Liver (tissue), 3 donors: ENCODE data around the gene CDCP2.

Experiments
- ATF3 ChIP-seq: IDR thresholded peaks from 2 replicates; pipeline ENCODE4 v1.6.1; 2016; ENCODE audit warnings: antibody characterized with exemption
- CTCF ChIP-seq: fragments of 150-350 bp; IDR thresholded peaks from 2 replicates; pipeline ENCODE4 v1.5.1; 2017; ENCODE audit warnings: improper control_type of control experiment, low read depth, low read length; ENCODE audit not compliant: missing input control
- FOXA1 ChIP-seq: IDR thresholded peaks from 2 replicates; pipeline ENCODE4 v1.6.1; 2016; ENCODE audit warnings: antibody characterized with exemption
- GABPA ChIP-seq, 2 donors: IDR thresholded peaks in 1 of 2; conservative IDR thresholded peaks in 1 of 2; 2 replicates each; pipeline ENCODE4 v1.6.1; 2016; ENCODE audit warnings: antibody characterized with exemption in 2 of 2, mild to moderate bottlenecking in 1 of 2, moderate library complexity in 1 of 2
- JUND ChIP-seq, 2 donors: IDR thresholded peaks; 2 replicates each; pipeline ENCODE4 v1.6.1; 2016; ENCODE audit warnings: antibody characterized with exemption in 2 of 2
- MAX ChIP-seq: IDR thresholded peaks from 2 replicates; pipeline ENCODE4 v1.6.1; 2016; ENCODE audit warnings: antibody characterized with exemption
- RAD21 ChIP-seq, 2 donors: IDR thresholded peaks; 2 replicates each; pipeline ENCODE4 v1.6.1; 2016; ENCODE audit warnings: antibody characterized with exemption in 2 of 2, mild to moderate bottlenecking in 2 of 2
- RXRA ChIP-seq, 2 donors: IDR thresholded peaks; 2 replicates each; pipeline ENCODE4 v1.6.1; 2017 to 2018; ENCODE audit warnings: antibody characterized with exemption in 2 of 2, mild to moderate bottlenecking in 1 of 2
- SP1 ChIP-seq: IDR thresholded peaks from 2 replicates; pipeline ENCODE4 v1.6.1; 2018; ENCODE audit warnings: antibody characterized with exemption, mild to moderate bottlenecking
- TAF1 ChIP-seq: conservative IDR thresholded peaks from 2 replicates; pipeline ENCODE4 v1.6.1; 2016; ENCODE audit warnings: antibody characterized with exemption, mild to moderate bottlenecking
- YY1 ChIP-seq: IDR thresholded peaks from 2 replicates; pipeline ENCODE4 v1.6.1; 2016; ENCODE audit warnings: antibody characterized with exemption, mild to moderate bottlenecking
- donor health status: healthy.
- donor health status: healthy.

GRCh38 chr1:54188291-54188690 lies 35.5 kb upstream of the CDCP2 start:
- TF ChIP-seq CTCF (no peak), MAX (no peak), GABPA (IDR thresholded peaks at IDR 0.05 in 1 of 2, conservative IDR thresholded peaks at IDR 0.05 in 1 of 2) (no peak), YY1 (no peak), TAF1 (no peak), JUND (IDR thresholded peaks at IDR 0.05) (no peak), ATF3 (no peak), RAD21 (IDR thresholded peaks at IDR 0.05) (no peak), SP1 (no peak), RXRA (IDR thresholded peaks at IDR 0.05) (no peak), FOXA1 (no peak)
